Body of pancreas (tissue), 4 donors: ENCODE measurements around the gene CAMK2G.

Experiments
- CTCF ChIP-seq, 7 experiments: fragments of 450-650 bp in 4 of 7; fragments of 200-600 bp in 3 of 7; sonication (generic) in 3 of 7; IDR thresholded peaks; one replicate each; pipeline ENCODE4 v1.5.1; 2016 to 2019; ENCODE audit warnings: antibody characterized with exemption in 7 of 7
- POLR2A ChIP-seq, 3 donors: fragments of 450-650 bp; IDR thresholded peaks; one replicate each; pipeline ENCODE4 v1.6.1; 2016; ENCODE audit warnings: antibody characterized with exemption in 3 of 3, mild to moderate bottlenecking in 2 of 3

- TF ChIP-seq CTCF (IDR thresholded peaks at IDR 0.05) (no peak), POLR2A (IDR thresholded peaks at IDR 0.05) (no peak)
Observed at GRCh38 chr10:73898730-73899410, 24.5 kb upstream of the CAMK2G start.
